Measurements from ENCODE around the gene UNC13C.

UNC13C gene

DNA sequence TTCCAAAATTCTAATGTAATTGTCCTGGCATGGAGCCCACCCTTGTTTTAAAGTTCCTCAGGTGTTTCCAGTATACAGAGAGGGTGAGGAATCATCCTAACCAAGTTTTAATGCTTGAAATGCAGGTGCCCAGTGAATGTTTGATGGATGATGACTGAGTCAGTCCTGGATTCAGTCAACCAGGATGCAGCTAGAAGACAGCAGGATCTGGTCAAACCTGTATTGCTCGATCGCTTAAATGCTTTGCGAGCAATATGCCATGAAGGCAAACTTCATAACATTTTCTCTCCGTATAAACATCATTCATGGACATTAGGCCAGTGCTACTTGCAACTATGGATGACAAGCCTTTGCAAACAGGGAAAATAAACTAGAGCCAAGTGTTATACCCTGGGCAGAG is 627.3 kb downstream of the UNC13C start:
- H3K4me3 ChIP-seq (ENCODE audit: low read depth, low read length), result no peak overlapping the region
- no peaks in the 10 kb centered on the region for H3K36me3 ChIP-seq (ENCODE audit: control insufficient read depth in 2 of 2, insufficient read depth in 1 of 2, low read length in 2 of 2)
- H3K4me1 ChIP-seq (ENCODE audit: control insufficient read depth, insufficient read depth, low read length), result no peaks in the 10 kb centered on the region
- POLR2A ChIA-PET, result no interaction called here
- TF ChIP-seq ZNF302 (tag by site-specific recombination; IDR thresholded peaks at IDR 0.05; ENCODE audit: low read depth) (no peak), ZNF341 (tag by site-specific recombination; IDR thresholded peaks at IDR 0.05; ENCODE audit: low read depth) (no peak), ZNF514 (tag by site-specific recombination; IDR thresholded peaks at IDR 0.05) (no peak), ZNF473 (tag by site-specific recombination; IDR thresholded peaks at IDR 0.05) (no peak), ZNF2 (tag by site-specific recombination; IDR thresholded peaks at IDR 0.05) (no peak), ZNF433 (tag by site-specific recombination; IDR thresholded peaks at IDR 0.05; ENCODE audit: low read depth) (no peak)
- TF ChIP-seq, protein P1, sequence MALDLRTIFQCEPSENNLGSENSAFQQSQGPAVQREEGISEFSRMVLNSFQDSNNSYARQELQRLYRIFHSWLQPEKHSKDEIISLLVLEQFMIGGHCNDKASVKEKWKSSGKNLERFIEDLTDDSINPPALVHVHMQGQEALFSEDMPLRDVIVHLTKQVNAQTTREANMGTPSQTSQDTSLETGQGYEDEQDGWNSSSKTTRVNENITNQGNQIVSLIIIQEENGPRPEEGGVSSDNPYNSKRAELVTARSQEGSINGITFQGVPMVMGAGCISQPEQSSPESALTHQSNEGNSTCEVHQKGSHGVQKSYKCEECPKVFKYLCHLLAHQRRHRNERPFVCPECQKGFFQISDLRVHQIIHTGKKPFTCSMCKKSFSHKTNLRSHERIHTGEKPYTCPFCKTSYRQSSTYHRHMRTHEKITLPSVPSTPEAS (tag by site-specific recombination; IDR thresholded peaks at IDR 0.05), result no peak
- TF ChIP-seq, protein P2, sequence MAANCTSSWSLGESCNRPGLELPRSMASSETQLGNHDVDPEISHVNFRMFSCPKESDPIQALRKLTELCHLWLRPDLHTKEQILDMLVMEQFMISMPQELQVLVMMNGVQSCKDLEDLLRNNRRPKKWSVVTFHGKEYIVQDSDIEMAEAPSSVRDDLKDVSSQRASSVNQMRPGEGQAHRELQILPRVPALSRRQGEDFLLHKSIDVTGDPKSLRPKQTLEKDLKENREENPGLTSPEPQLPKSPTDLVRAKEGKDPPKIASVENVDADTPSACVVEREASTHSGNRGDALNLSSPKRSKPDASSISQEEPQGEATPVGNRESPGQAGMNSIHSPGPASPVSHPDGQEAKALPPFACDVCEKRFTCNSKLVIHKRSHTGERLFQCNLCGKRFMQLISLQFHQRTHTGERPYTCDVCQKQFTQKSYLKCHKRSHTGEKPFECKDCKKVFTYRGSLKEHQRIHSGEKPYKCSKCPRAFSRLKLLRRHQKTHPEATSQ (tag by site-specific recombination; IDR thresholded peaks at IDR 0.05), result no peak
- TF ChIP-seq, protein P3, sequence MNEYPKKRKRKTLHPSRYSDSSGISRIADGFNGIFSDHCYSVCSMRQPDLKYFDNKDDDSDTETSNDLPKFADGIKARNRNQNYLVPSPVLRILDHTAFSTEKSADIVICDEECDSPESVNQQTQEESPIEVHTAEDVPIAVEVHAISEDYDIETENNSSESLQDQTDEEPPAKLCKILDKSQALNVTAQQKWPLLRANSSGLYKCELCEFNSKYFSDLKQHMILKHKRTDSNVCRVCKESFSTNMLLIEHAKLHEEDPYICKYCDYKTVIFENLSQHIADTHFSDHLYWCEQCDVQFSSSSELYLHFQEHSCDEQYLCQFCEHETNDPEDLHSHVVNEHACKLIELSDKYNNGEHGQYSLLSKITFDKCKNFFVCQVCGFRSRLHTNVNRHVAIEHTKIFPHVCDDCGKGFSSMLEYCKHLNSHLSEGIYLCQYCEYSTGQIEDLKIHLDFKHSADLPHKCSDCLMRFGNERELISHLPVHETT (tag by site-specific recombination; IDR thresholded peaks at IDR 0.05), result no peak
- TF ChIP-seq, protein P4, sequence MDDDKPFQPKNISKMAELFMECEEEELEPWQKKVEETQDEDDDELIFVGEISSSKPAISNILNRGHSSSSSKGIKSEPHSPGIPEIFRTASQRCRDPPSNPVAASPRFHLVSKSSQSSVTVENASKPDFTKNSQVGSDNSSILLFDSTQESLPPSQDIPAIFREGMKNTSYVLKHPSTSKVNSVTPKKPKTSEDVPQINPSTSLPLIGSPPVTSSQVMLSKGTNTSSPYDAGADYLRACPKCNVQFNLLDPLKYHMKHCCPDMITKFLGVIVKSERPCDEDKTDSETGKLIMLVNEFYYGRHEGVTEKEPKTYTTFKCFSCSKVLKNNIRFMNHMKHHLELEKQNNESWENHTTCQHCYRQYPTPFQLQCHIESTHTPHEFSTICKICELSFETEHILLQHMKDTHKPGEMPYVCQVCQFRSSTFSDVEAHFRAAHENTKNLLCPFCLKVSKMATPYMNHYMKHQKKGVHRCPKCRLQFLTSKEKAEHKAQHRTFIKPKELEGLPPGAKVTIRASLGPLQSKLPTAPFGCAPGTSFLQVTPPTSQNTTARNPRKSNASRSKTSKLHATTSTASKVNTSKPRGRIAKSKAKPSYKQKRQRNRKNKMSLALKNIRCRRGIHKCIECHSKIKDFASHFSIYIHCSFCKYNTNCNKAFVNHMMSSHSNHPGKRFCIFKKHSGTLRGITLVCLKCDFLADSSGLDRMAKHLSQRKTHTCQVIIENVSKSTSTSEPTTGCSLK (tag by site-specific recombination; IDR thresholded peaks at IDR 0.05), result no peak
- TF ChIP-seq, protein P5, sequence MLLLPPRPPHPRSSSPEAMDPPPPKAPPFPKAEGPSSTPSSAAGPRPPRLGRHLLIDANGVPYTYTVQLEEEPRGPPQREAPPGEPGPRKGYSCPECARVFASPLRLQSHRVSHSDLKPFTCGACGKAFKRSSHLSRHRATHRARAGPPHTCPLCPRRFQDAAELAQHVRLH (tag by site-specific recombination; IDR thresholded peaks at IDR 0.05), result no peak
- H3K27ac ChIP-seq (ENCODE audit: extremely low read depth, low read depth, low read length), result no peak overlapping the region
- H3K9me3 ChIP-seq (ENCODE audit: control insufficient read depth, insufficient read depth, low read depth, low read length), result no peaks in the 10 kb centered on the region
- CTCF ChIA-PET, result no interaction called here

DNA sequence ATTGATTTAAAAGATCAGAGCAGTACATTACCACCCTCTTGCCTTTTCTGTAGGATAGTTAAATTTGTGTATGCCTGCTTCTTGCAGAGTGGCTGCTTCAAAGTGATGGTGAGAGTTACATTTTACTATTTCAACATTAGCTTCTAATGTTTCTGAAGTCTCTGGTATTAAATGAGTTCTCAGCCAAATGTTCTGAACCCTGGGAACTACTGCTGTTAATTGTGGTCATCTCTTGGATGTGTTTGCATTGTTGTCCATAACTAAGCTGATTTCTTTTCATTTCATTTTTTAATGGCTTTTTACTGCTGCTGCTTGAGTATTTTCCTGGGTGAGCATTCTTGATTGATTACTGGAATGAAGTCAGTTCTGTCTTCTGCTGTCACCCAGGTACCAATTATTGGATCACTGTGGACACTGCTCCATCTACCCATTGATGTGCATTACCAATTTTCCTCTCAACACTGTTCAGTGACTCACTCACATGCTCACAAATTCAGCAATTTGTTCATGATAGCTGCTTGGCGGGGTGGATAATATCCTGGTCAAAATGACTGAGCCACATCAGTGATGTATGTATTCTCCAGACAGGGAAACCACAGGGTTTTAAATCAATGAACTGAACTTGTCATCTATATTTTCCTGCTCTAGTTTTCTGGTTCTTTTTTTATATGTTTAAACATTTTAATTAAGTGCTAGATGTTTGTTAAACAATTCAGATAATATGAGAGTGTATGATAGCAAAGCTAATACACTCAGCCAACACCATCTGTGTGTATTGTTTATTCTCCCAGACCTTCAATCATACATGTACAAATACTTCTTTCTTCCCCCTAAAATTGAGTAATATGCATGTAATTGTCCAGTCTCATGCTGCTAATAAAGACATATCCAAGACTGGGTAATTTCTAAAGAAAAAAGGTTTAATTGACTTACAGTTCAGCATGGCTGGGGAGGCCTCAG is 630.9 kb downstream of the UNC13C start:
- no peaks in the 10 kb centered on the region for H3K9me3 ChIP-seq (ENCODE audit: control insufficient read depth, insufficient read depth, low read depth, low read length)
- no peak overlapping the region for H3K27ac ChIP-seq (ENCODE audit: extremely low read depth, low read depth, low read length)
- no peak overlapping the region for H3K4me3 ChIP-seq (ENCODE audit: low read depth, low read length)
- no peaks in the 10 kb centered on the region for H3K36me3 ChIP-seq (ENCODE audit: control insufficient read depth in 2 of 2, insufficient read depth in 1 of 2, low read length in 2 of 2)
- H3K4me1 ChIP-seq (ENCODE audit: control insufficient read depth, insufficient read depth, low read length), result no peaks in the 10 kb centered on the region
- ChIA-PET POLR2A (no interaction called here), CTCF (no interaction called here)
- no peak for TF ChIP-seq HOXC10 (CRISPR knock-in tag; IDR thresholded peaks at IDR 0.05)
- TF ChIP-seq GLIS2 (tag by site-specific recombination; IDR thresholded peaks at IDR 0.05), result no peak
- TF ChIP-seq ZNF112 (tag by site-specific recombination; IDR thresholded peaks at IDR 0.05), result no peak
- TF ChIP-seq ZNF830 (tag by site-specific recombination; IDR thresholded peaks at IDR 0.05; ENCODE audit: low read depth), result no peak
- TF ChIP-seq ZNF175 (tag by site-specific recombination; IDR thresholded peaks at IDR 0.05), result no peak
- no peak for TF ChIP-seq BCL11A (tag by site-specific recombination; IDR thresholded peaks at IDR 0.05; ENCODE audit: low read depth)
- TF ChIP-seq, protein P6, sequence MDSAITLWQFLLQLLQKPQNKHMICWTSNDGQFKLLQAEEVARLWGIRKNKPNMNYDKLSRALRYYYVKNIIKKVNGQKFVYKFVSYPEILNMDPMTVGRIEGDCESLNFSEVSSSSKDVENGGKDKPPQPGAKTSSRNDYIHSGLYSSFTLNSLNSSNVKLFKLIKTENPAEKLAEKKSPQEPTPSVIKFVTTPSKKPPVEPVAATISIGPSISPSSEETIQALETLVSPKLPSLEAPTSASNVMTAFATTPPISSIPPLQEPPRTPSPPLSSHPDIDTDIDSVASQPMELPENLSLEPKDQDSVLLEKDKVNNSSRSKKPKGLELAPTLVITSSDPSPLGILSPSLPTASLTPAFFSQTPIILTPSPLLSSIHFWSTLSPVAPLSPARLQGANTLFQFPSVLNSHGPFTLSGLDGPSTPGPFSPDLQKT (IDR thresholded peaks at IDR 0.05; ENCODE audit: borderline replicate concordance, low read depth, low read length), result no peak
- no peak for TF ChIP-seq ZNF561 (tag by site-specific recombination; IDR thresholded peaks at IDR 0.05; ENCODE audit: borderline replicate concordance)
- TF ChIP-seq OSR2 (tag by site-specific recombination; IDR thresholded peaks at IDR 0.05), result no peak
- no peak for TF ChIP-seq YY1 (tag by site-specific recombination; IDR thresholded peaks at IDR 0.05)
- TF ChIP-seq, protein P7, sequence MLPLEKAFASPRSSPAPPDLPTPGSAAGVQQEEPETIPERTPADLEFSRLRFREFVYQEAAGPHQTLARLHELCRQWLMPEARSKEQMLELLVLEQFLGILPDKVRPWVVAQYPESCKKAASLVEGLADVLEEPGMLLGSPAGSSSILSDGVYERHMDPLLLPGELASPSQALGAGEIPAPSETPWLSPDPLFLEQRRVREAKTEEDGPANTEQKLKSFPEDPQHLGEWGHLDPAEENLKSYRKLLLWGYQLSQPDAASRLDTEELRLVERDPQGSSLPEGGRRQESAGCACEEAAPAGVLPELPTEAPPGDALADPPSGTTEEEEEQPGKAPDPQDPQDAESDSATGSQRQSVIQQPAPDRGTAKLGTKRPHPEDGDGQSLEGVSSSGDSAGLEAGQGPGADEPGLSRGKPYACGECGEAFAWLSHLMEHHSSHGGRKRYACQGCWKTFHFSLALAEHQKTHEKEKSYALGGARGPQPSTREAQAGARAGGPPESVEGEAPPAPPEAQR (tag by site-specific recombination; IDR thresholded peaks at IDR 0.05), result no peak
- no peak for TF ChIP-seq ZNF548 (tag by site-specific recombination; IDR thresholded peaks at IDR 0.05)
- no peak for TF ChIP-seq ZNF37A (tag by site-specific recombination; IDR thresholded peaks at IDR 0.05)

All from HEK293 (cell line).